Activated CD4-positive, alpha-beta T cell treated with anti-CD3 and anti-CD28 coated beads, Interleukin-2, amount 10 ng/mL, durations not matched to agents 24 days and 14 days (primary cell): ENCODE results near the gene FGFR1OP2. TPM values are rescaled to one million over a fixed set of nuclear protein-coding genes. Genes with fewer than 3 reads are reported as not detected.

ENCODE experiments used
- DNase-seq: peaks from one replicate; pipeline ENCODE4 v3.0.0; 2022
- H3K27ac Mint-ChIP-seq: one replicate; pipeline ENCODE4 v1.8.0; 2022; ENCODE audit warnings: mild to moderate bottlenecking, mixed read lengths
- H3K27me3 Mint-ChIP-seq: one replicate; pipeline ENCODE4 v1.8.0; 2022; ENCODE audit warnings: mixed read lengths
- H3K36me3 Mint-ChIP-seq: one replicate; pipeline ENCODE4 v1.8.0; 2022; ENCODE audit warnings: low read depth, mild to moderate bottlenecking, mixed read lengths
- H3K4me1 Mint-ChIP-seq: one replicate; pipeline ENCODE4 v1.8.0; 2021; ENCODE audit warnings: mixed read lengths
- H3K4me3 Mint-ChIP-seq: one replicate; pipeline ENCODE4 v1.8.0; 2022; ENCODE audit warnings: mild to moderate bottlenecking, moderate library complexity, mixed read lengths
- H3K9me3 Mint-ChIP-seq: one replicate; pipeline ENCODE4 v1.8.0; 2021; ENCODE audit warnings: mixed read lengths
- intact Hi-C: fragments of 100-400 bp; cut with micrococcal nuclease; formaldehyde crosslinking; loops from one replicate; pipeline ENCODE4 v1.15.1; 2023
- total RNA-seq: library from RNA; stranded (reverse); gene quantifications from 2 replicates; pipeline ENCODE4 v1.2.3, GENCODE V29; 2022

FGFR1OP2 gene
- total RNA-seq, 1 donor from 2014 or later, result 46.7 TPM

GRCh38 chr12:27000961-27001360 lies 62.7 kb downstream of the FGFR1OP2 start:
- H3K4me1 Mint-ChIP-seq, result peaks cover 13% of the 10 kb centered on the region
- H3K27ac Mint-ChIP-seq, result no peak overlapping the region
- intact Hi-C loops, result no loop called here
- no peak overlapping the region for H3K4me3 Mint-ChIP-seq
- no peaks in the 10 kb centered on the region for H3K9me3 Mint-ChIP-seq
- peaks cover 23% of the 10 kb centered on the region for H3K36me3 Mint-ChIP-seq
- no peak for DNase-seq
- H3K27me3 Mint-ChIP-seq, result no peaks in the 10 kb centered on the region

GRCh38 chr12:27001663-27002062 lies 63.4 kb downstream of the FGFR1OP2 start:
- Mint-ChIP-seq H3K27me3 (no peaks in the 10 kb centered on the region), H3K27ac (no peak overlapping the region), H3K36me3 (peaks cover 23% of the 10 kb centered on the region), H3K4me1 (peaks cover 13% of the 10 kb centered on the region), H3K9me3 (no peaks in the 10 kb centered on the region), H3K4me3 (no peak overlapping the region)
- DNase-seq, result no peak
- intact Hi-C loops, result no loop called here

GRCh38 chr12:27002141-27002540 lies 63.9 kb downstream of the FGFR1OP2 start:
- Mint-ChIP-seq H3K9me3 (no peaks in the 10 kb centered on the region), H3K4me3 (no peak overlapping the region), H3K27me3 (no peaks in the 10 kb centered on the region), H3K36me3 (peaks cover 23% of the 10 kb centered on the region), H3K4me1 (peaks cover 13% of the 10 kb centered on the region), H3K27ac (no peak overlapping the region)
- intact Hi-C loops, result no loop called here
- DNase-seq, result no peak

GRCh38 chr12:27003421-27004381 lies 65.4 kb downstream of the FGFR1OP2 start:
- Mint-ChIP-seq H3K4me3 (no peak overlapping the region), H3K36me3 (peaks cover 14% of the 10 kb centered on the region), H3K4me1 (peaks cover 17% of the 10 kb centered on the region), H3K9me3 (no peaks in the 10 kb centered on the region), H3K27me3 (no peaks in the 10 kb centered on the region), H3K27ac (no peak overlapping the region)
- intact Hi-C loops, result no loop called here
- no peak for DNase-seq

- no peak for DNase-seq
- Mint-ChIP-seq H3K4me1 (peaks cover 22% of the 10 kb centered on the region), H3K4me3 (no peak overlapping the region), H3K9me3 (no peaks in the 10 kb centered on the region), H3K27me3 (no peaks in the 10 kb centered on the region), H3K27ac (no peak overlapping the region), H3K36me3 (peaks cover 11% of the 10 kb centered on the region)
- intact Hi-C loops, result no loop called here
Observed at GRCh38 chr12:27005495-27005894, 67.2 kb downstream of the FGFR1OP2 start.

- no peak for DNase-seq
- Mint-ChIP-seq H3K27me3 (no peaks in the 10 kb centered on the region), H3K4me3 (no peak overlapping the region), H3K27ac (no peak overlapping the region), H3K9me3 (no peaks in the 10 kb centered on the region), H3K36me3 (peaks cover 17% of the 10 kb centered on the region), H3K4me1 (peaks cover 29% of the 10 kb centered on the region)
- intact Hi-C loops, result no loop called here
Observed at GRCh38 chr12:27006797-27007467, 68.7 kb downstream of the FGFR1OP2 start.

DNA sequence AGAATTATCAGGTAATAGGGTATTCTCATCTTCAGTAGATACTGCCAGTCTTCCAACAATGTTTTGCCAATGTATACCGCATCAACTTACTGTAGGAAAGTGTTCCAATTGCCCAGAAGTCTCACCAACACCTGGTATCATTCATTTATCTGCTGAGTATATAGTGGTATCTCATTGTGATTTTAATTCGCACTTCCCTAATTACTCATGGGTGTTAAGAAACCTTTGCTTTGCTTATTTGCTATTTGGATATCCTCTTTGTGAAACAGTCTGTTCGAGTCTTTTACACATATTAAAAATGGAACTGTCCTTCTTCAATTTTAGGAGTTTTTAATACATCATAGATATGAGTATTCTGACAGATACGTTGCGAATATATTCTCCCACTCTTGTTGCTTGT lies 69.8 kb downstream of the FGFR1OP2 start:
- H3K36me3 Mint-ChIP-seq, result peaks cover 12% of the 10 kb centered on the region
- no peaks in the 10 kb centered on the region for H3K27me3 Mint-ChIP-seq
- H3K9me3 Mint-ChIP-seq, result no peaks in the 10 kb centered on the region
- DNase-seq, result no peak
- peaks cover 36% of the 10 kb centered on the region for H3K4me1 Mint-ChIP-seq
- H3K4me3 Mint-ChIP-seq, result no peak overlapping the region
- H3K27ac Mint-ChIP-seq, result no peak overlapping the region
- intact Hi-C loops, result no loop called here

DNA sequence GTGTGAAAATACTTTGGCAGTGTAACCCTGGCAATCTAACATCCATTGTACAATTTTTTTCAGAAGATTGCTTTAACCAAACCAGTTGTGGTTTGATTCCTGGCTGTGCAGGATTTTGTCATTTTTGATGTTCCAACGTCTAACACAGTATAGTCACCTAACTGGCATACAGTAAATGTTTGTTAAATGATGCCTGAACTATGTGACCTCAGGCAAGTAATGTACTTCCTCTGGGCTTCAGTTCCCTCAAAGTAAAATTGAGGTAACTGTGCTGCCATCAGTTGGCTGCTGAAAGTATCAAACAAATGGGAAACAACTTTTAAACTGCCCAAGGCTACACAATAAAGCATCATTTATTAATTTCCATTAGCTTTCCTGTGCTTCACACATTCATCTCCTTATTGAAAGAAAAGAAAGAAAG lies 71.6 kb downstream of the FGFR1OP2 start:
- no peaks in the 10 kb centered on the region for H3K9me3 Mint-ChIP-seq
- H3K4me3 Mint-ChIP-seq, result peak overlapping the region; percentile 1

GRCh38 chr12:27012239-27012981 lies 74.1 kb downstream of the FGFR1OP2 start:
- Mint-ChIP-seq H3K9me3 (no peaks in the 10 kb centered on the region), H3K4me1 (peaks cover 49% of the 10 kb centered on the region), H3K36me3 (peaks cover 12% of the 10 kb centered on the region), H3K27ac (no peak overlapping the region), H3K27me3 (no peaks in the 10 kb centered on the region), H3K4me3 (peak overlapping the region; percentile 94)
- intact Hi-C loops, result loop anchor here (5.0 kb wide), 2 partner anchors 265 to 510 kb away; partner anchors contain the start of gene PPFIBP1
- no peak for DNase-seq

More for the DNA sequence above, 71.6 kb downstream of the FGFR1OP2 start:
- DNase-seq, result no peak
- Mint-ChIP-seq H3K27ac (no peak overlapping the region), H3K4me1 (peaks cover 44% of the 10 kb centered on the region), H3K27me3 (no peaks in the 10 kb centered on the region), H3K36me3 (peaks cover 12% of the 10 kb centered on the region)
- intact Hi-C loops, result loop anchor here (5.0 kb wide), 2 partner anchors 263 to 512 kb away; partner anchors contain the start of gene PPFIBP1

GRCh38 chr12:27012982-27013255 lies 74.6 kb downstream of the FGFR1OP2 start:
- H3K27ac Mint-ChIP-seq, result peak overlapping the region; percentile 50
- H3K4me1 Mint-ChIP-seq, result peaks cover 51% of the 10 kb centered on the region
- no peak for DNase-seq
- no peaks in the 10 kb centered on the region for H3K9me3 Mint-ChIP-seq
- no peaks in the 10 kb centered on the region for H3K27me3 Mint-ChIP-seq
- intact Hi-C loops, result loop anchor here (5.0 kb wide), 2 partner anchors 266 to 509 kb away; partner anchors contain the start of gene PPFIBP1
- peak overlapping the region; percentile 94 for H3K4me3 Mint-ChIP-seq
- peaks cover 12% of the 10 kb centered on the region for H3K36me3 Mint-ChIP-seq

GRCh38 chr12:27013611-27014084 lies 75.4 kb downstream of the FGFR1OP2 start:
- peaks cover 47% of the 10 kb centered on the region for H3K4me1 Mint-ChIP-seq
- no peak for DNase-seq

DNA sequence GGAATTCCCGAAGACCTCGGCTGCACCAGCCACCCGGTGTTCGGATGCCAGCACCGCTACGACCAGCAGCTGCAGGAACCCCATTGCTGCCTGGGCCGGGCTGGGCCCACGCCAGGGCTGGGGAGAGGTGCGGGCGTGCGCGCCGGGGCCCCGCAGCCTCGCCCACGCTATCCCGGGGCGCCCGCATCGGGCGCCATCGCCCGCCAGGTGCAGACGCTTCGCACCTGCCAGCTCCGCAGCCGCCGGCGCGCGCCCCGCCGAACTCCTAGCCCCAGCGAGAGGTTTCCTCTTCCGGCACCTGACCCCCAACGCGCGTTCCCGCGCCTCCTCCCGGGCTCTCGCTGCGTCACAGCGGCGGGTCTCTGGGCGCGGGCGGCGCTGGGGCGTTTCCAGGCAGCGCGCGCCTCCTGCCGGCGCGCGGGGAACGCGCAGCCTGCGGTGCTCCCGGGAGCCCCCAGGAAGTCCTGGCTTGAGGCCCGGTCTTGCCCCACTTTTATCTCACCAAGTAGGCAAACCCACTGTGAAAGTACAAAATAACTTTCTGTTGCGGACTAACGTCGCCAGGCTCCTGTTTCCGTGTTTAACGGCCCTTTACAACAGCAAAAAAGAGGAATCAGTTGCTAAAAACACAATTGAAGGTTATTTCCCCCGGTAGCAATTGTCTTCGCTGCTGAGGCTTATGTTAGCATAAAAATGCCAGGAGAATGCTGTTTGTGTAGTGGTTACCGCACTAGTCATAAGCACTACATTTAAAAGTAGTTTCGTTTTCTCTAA lies 76.0 kb downstream of the FGFR1OP2 start, which contains the start of gene TM7SF3:
Gene TM7SF3, minus strand, starts transcription at position 300 of the 774 bp plus-strand sequence. Its CDS starts 216 bp downstream, at position 84.
- Mint-ChIP-seq H3K4me1 (peaks cover 47% of the 10 kb centered on the region), H3K4me3 (peak within 1 kb of the TSS; percentile 94), H3K27ac (peak within 1 kb of the TSS; percentile 95), H3K36me3 (peaks cover 12% of the 10 kb centered on the region), H3K9me3 (no peaks in the 10 kb centered on the region), H3K27me3 (no peaks in the 10 kb centered on the region)
- intact Hi-C loops, result loop anchor here (1.0 to 5.0 kb wide), 12 partner anchors 8 to 809 kb away; partner anchors contain the start of genes FGFR1OP2, ITPR2, MED21 and MRPS35
- DNase-seq, result peak; percentile 99

More at GRCh38 chr12:27013611-27014084, 75.4 kb downstream of the FGFR1OP2 start:
- H3K27me3 Mint-ChIP-seq, result no peaks in the 10 kb centered on the region
- no peaks in the 10 kb centered on the region for H3K9me3 Mint-ChIP-seq
- intact Hi-C loops, result loop anchor here (1.0 to 5.0 kb wide), 12 partner anchors 9 to 809 kb away; partner anchors contain the start of genes FGFR1OP2, ITPR2, MED21 and MRPS35
- peak overlapping the region; percentile 94 for H3K4me3 Mint-ChIP-seq
- peaks cover 12% of the 10 kb centered on the region for H3K36me3 Mint-ChIP-seq
- peak overlapping the region; percentile 95 for H3K27ac Mint-ChIP-seq
